Endothelial cell of umbilical vein (primary cell): ENCODE results near the gene TECPR2. TPM values are rescaled to one million over a fixed set of nuclear protein-coding genes. Genes with fewer than 3 reads are reported as not detected.

ENCODE experiments used
- BruUV-seq: library from RNA; stranded (reverse); fragments of 400-500 nt; replicated peaks from 2 replicates; lab custom pipeline; 2021; lab: Mats Ljungman, UMichigan
- CTCF ChIA-PET: fragments of 300-600, 350-600 bp; sonication (Branson Sonifier 250); formaldehyde crosslinking; loops from one replicate; lab custom pipeline; 2021; ENCODE audit warnings: antibody characterized with exemption, inconsistent platforms; lab: Charles Lee
- POLR2A ChIA-PET: fragments of 300-600, 350-600 bp; sonication (Branson Sonifier 250); formaldehyde crosslinking; loops from one replicate; lab custom pipeline; 2021; ENCODE audit warnings: antibody characterized with exemption, inconsistent platforms; lab: Charles Lee
- DNase-seq: peaks from one replicate; pipeline ENCODE4 v3.0.0-alpha.2; 2011; ENCODE audit warnings: low read depth, low spot score
- FAIRE-seq: peaks from 2 replicates; lab custom pipeline; 2011; peaks lifted over from hg19 to GRCh38; lab: Jason Lieb, UNC
- H2AFZ ChIP-seq: 2 replicates; pipeline ENCODE4 v1.6.0; 2012; ENCODE audit warnings: low read depth, low read length, control low read depth, inconsistent platforms
- H3K27ac ChIP-seq: 2 replicates; pipeline ENCODE4 v1.5.1; 2011; ENCODE audit warnings: low read depth, mild to moderate bottlenecking, control low read depth, low read length, moderate library complexity; ENCODE audit not compliant: insufficient read depth
- H3K27me3 ChIP-seq, 2 experiments: 2 replicates each; pipeline versions ENCODE4 v1.6.0 to v1.6.1; 2011; ENCODE audit warnings: low read length in 2 of 2, mixed read lengths in 1 of 2; ENCODE audit not compliant: control insufficient read depth in 2 of 2, insufficient read depth in 2 of 2
- H3K36me3 ChIP-seq, 2 experiments: 2 replicates in 1 of 2; 3 replicates in 1 of 2; pipeline ENCODE4 v1.5.1; 2011; ENCODE audit warnings: low read length in 2 of 2, mild to moderate bottlenecking in 1 of 2, moderate library complexity in 1 of 2; ENCODE audit not compliant: control insufficient read depth in 2 of 2, insufficient read depth in 2 of 2; ENCODE audit errors: extremely low read depth in 1 of 2
- H3K4me1 ChIP-seq: 3 replicates; pipeline ENCODE4 v1.5.1; 2011; ENCODE audit warnings: mild to moderate bottlenecking, low read length; ENCODE audit not compliant: control insufficient read depth, insufficient read depth; ENCODE audit errors: extremely low read depth
- H3K4me2 ChIP-seq: 2 replicates; pipeline ENCODE4 v1.6.1; 2011; ENCODE audit warnings: low read length, control low read depth, mixed read lengths; ENCODE audit not compliant: insufficient read depth
- H3K4me3 ChIP-seq, 3 experiments: fragments of 200-600 bp in 1 of 3; sonication (generic), shearing (Covaris generic) in 1 of 3; replicated peaks in 1 of 3; 2 replicates each; pipeline ENCODE4 v1.5.1; 2011 to 2016; ENCODE audit warnings: control low read depth in 3 of 3, low read length in 3 of 3, mild to moderate bottlenecking in 2 of 3, inconsistent platforms in 1 of 3, low read depth in 1 of 3, moderate library complexity in 1 of 3; ENCODE audit not compliant: insufficient read depth in 1 of 3
- H3K79me2 ChIP-seq: 2 replicates; pipeline ENCODE4 v1.6.0; 2012; ENCODE audit warnings: low read length, inconsistent platforms; ENCODE audit not compliant: control insufficient read depth, insufficient read depth
- H3K9ac ChIP-seq: replicated peaks from 2 replicates; pipeline ENCODE3; 2011; ENCODE audit warnings: low read length, control low read depth; ENCODE audit not compliant: insufficient read depth; ENCODE audit errors: extremely low read depth
- H3K9me1 ChIP-seq: replicated peaks from 3 replicates; pipeline ENCODE4 v1.6.0; 2011; ENCODE audit warnings: mild to moderate bottlenecking, low read length; ENCODE audit not compliant: control insufficient read depth, insufficient read depth; ENCODE audit errors: extremely low read depth
- H3K9me3 ChIP-seq: replicated peaks from 2 replicates; pipeline ENCODE4 v1.5.1; 2012; ENCODE audit warnings: low read length, inconsistent platforms; ENCODE audit not compliant: control insufficient read depth, insufficient read depth
- H4K20me1 ChIP-seq: replicated peaks from 2 replicates; pipeline ENCODE3; 2011; ENCODE audit warnings: mild to moderate bottlenecking, low read length; ENCODE audit not compliant: control insufficient read depth, insufficient read depth; ENCODE audit errors: extremely low read depth
- EZH2 ChIP-seq: IDR thresholded peaks from 2 replicates; pipeline ENCODE4 v1.6.1; 2012; ENCODE audit warnings: borderline replicate concordance, low read depth, mild to moderate bottlenecking, moderate library complexity, low read length, inconsistent platforms; ENCODE audit not compliant: severe bottlenecking
- FOS ChIP-seq: IDR thresholded peaks from 2 replicates; pipeline ENCODE4 v1.6.1; 2011; ENCODE audit warnings: mild to moderate bottlenecking, low read length, moderate library complexity, borderline replicate concordance; ENCODE audit not compliant: insufficient read depth
- GATA2 ChIP-seq: IDR thresholded peaks from 2 replicates; pipeline ENCODE4 v1.7.0; 2011; ENCODE audit warnings: low read depth, mild to moderate bottlenecking, moderate library complexity, mixed read lengths, low read length; ENCODE audit not compliant: insufficient read length, insufficient read depth
- JUN ChIP-seq: IDR thresholded peaks from 2 replicates; pipeline ENCODE4 v1.6.1; 2011; ENCODE audit warnings: borderline replicate concordance, low read depth; ENCODE audit not compliant: insufficient read length, insufficient read depth
- MYC ChIP-seq: IDR thresholded peaks from one replicate; pipeline ENCODE4 v1.6.1; 2011; ENCODE audit warnings: mild to moderate bottlenecking, low read depth, low read length
- POLR2A ChIP-seq: IDR thresholded peaks from 2 replicates; pipeline ENCODE4 v1.6.1; 2012; ENCODE audit warnings: low read depth, mild to moderate bottlenecking, control low read depth, low read length
- POLR2AphosphoS5 ChIP-seq: IDR thresholded peaks from 2 replicates; pipeline ENCODE4 v1.6.1; 2012; ENCODE audit warnings: low read depth, mild to moderate bottlenecking, control low read depth, low read length, moderate library complexity; ENCODE audit not compliant: insufficient read depth
- dilution Hi-C: fragments of 300-500 bp; cut with MboI; formaldehyde crosslinking; loops from one replicate; pipeline ENCODE4 v1.15.0; 2019; ENCODE audit warnings: low sequenced_read_pairs; ENCODE audit not compliant: extremely low pct_ligation_motif_present
- intact Hi-C: fragments of 100-400 bp; cut with micrococcal nuclease; formaldehyde crosslinking; loops from one replicate; pipeline ENCODE4 v1.10.0; 2022
- polyA plus RNA-seq, 4 experiments: library from polyadenylated mRNA; depleted of rRNA in 3 of 4; stranded (reverse) in 3 of 4; unstranded in 1 of 4; fragments of >200 nt; gene quantifications; 2 replicates each; pipeline versions ENCODE4 v1.2.1 to v1.2.3, GENCODE V29; 2011 to 2012; ENCODE audit warnings: missing spikeins in 1 of 4
- total RNA-seq: library from RNA; stranded (reverse); gene quantifications from 2 replicates; pipeline ENCODE4 v1.2.3, GENCODE V29; 2021
- TF ChIP-seq, protein P1 (sequence below), 2 donors: IDR thresholded peaks; 1 replicate in 1 of 2; 2 replicates in 1 of 2; pipeline ENCODE4 v1.5.1; 2011; ENCODE audit warnings: low read length in 2 of 2, mild to moderate bottlenecking in 2 of 2, moderate library complexity in 2 of 2, control low read depth in 1 of 2, inconsistent platforms in 1 of 2, low read depth in 1 of 2; ENCODE audit not compliant: insufficient read depth in 1 of 2; ENCODE audit errors: extremely low read depth in 1 of 2
- TF ChIP-seq, protein P2 (sequence below): IDR thresholded peaks from 2 replicates; pipeline ENCODE4 v1.6.1; 2011; ENCODE audit not compliant: insufficient read depth, insufficient read length

TECPR2 gene
- total and polyA plus RNA-seq, 2 donors (not counting 3 experiments of a cell fraction or from before 2014, with no cell fraction given), result 8.9 to 21.5 TPM

DNA sequence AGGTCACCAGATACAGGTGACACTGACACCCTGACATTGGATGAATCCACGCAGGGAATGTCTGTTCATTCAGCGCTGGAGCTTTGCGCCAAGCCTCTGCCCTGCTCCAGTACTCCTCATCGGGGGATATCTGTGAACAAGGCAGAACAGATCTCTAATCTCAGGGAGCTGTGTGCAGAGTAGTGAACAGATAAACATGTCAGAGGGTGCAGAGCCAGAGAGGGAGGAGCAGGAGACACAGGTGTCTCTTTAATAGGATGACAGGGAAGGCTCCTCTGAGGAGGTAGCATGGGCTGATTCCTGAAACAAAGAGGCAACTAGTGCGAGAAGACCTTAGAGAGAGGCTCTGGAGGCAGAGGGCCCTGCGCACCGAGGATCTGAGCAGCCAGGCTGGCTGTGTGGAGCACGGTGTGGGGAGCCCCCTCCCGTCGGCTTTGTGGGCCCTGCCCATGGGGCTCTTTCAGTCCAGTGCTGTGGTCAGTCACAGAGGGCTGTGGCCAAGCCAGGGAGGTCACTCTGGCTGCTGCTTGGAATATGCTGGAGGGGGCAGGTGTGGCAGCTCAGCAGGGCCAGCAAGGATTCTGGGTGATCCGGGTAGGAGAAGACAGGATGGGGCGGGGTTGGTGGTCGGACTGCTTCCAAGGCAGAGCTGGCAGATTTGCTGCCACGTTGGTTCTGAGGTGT lies 55.6 kb downstream of the TECPR2 start:
- H3K36me3 ChIP-seq, result peaks cover 2 to 19% of the 10 kb centered on the region in 2 experiments
- no peaks in the 10 kb centered on the region for H3K4me1 ChIP-seq
- BruUV-seq, result no TSS peak
- H2AFZ ChIP-seq, result no peak overlapping the region
- H3K9me1 ChIP-seq, result no peaks in the 10 kb centered on the region
- dilution Hi-C loops, result no loop called here
- H3K4me3 ChIP-seq, result no peak overlapping the region
- no peak overlapping the region for H3K9ac ChIP-seq
- FAIRE-seq, result no peak
- no peaks in the 10 kb centered on the region for H3K79me2 ChIP-seq
- no peaks in the 10 kb centered on the region for H3K27me3 ChIP-seq
- intact Hi-C loops, result no loop called here
- no peak for DNase-seq
- no peaks in the 10 kb centered on the region for H4K20me1 ChIP-seq
- no peak overlapping the region for H3K27ac ChIP-seq
- no peak overlapping the region for H3K4me2 ChIP-seq
- no peaks in the 10 kb centered on the region for H3K9me3 ChIP-seq
- CTCF ChIA-PET, result no interaction called here
- POLR2A ChIA-PET, result no interaction called here
- TF ChIP-seq POLR2A, result no peak
- no peak for TF ChIP-seq MYC
- no peak for TF ChIP-seq FOS
- TF ChIP-seq JUN, result no peak
- TF ChIP-seq GATA2, result no peak
- TF ChIP-seq POLR2AphosphoS5, result no peak
- TF ChIP-seq, protein P1, sequence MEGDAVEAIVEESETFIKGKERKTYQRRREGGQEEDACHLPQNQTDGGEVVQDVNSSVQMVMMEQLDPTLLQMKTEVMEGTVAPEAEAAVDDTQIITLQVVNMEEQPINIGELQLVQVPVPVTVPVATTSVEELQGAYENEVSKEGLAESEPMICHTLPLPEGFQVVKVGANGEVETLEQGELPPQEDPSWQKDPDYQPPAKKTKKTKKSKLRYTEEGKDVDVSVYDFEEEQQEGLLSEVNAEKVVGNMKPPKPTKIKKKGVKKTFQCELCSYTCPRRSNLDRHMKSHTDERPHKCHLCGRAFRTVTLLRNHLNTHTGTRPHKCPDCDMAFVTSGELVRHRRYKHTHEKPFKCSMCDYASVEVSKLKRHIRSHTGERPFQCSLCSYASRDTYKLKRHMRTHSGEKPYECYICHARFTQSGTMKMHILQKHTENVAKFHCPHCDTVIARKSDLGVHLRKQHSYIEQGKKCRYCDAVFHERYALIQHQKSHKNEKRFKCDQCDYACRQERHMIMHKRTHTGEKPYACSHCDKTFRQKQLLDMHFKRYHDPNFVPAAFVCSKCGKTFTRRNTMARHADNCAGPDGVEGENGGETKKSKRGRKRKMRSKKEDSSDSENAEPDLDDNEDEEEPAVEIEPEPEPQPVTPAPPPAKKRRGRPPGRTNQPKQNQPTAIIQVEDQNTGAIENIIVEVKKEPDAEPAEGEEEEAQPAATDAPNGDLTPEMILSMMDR (IDR thresholded peaks at IDR 0.05; ENCODE audit: extremely low read depth in 1 of 2, insufficient read depth in 1 of 2, low read depth in 1 of 2, low read length in 2 of 2), result no peak
- TF ChIP-seq, protein P2, sequence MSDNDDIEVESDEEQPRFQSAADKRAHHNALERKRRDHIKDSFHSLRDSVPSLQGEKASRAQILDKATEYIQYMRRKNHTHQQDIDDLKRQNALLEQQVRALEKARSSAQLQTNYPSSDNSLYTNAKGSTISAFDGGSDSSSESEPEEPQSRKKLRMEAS, result no peak
- TF ChIP-seq EZH2, result no peak
